Mammary epithelial cell (primary cell): ENCODE data around the gene PIANP.

Experiments
- CTCF ChIP-seq, 2 donors: IDR thresholded peaks in 1 of 2; conservative IDR thresholded peaks in 1 of 2; 2 replicates each; pipeline ENCODE4 v1.5.1; 2011 to 2012; ENCODE audit warnings: inconsistent platforms in 2 of 2, low read length in 2 of 2, mild to moderate bottlenecking in 2 of 2, control low read depth in 1 of 2, low read depth in 1 of 2; ENCODE audit not compliant: insufficient read depth in 1 of 2; ENCODE audit errors: extremely low read depth in 1 of 2
- EZH2 ChIP-seq: IDR thresholded peaks from 2 replicates; pipeline ENCODE4 v1.6.1; 2012; ENCODE audit warnings: low read length, inconsistent platforms, borderline replicate concordance

GRCh38 chr12:6699259-6699988 lies 1.2 kb downstream of the PIANP start:
- TF ChIP-seq CTCF (conservative IDR thresholded peaks at IDR 0.05 in 1 of 2, IDR thresholded peaks at IDR 0.05 in 1 of 2; ENCODE audit: extremely low read depth in 1 of 2, insufficient read depth in 1 of 2, low read depth in 1 of 2, low read length in 2 of 2) (no peak), EZH2 (peak; percentile 33)
